ENCODE measurements around the gene HTRA3. TPM values are rescaled to one million over a fixed set of nuclear protein-coding genes. Genes with fewer than 3 reads are reported as not detected.

The HTRA3 gene
- total RNA-seq, 1 experiment from 2014 or later: not detected

- Mint-ChIP-seq H3K4me1 (ENCODE audit: low read depth, unreplicated experiment) (peaks cover 12% of the 10 kb centered on the region), H3K27ac (ENCODE audit: unreplicated experiment) (no peak overlapping the region), H3K9me3 (ENCODE audit: low read depth, unreplicated experiment) (no peaks in the 10 kb centered on the region), H3K4me3 (ENCODE audit: low read depth, unreplicated experiment) (no peak overlapping the region), H3K36me3 (ENCODE audit: insufficient read depth, unreplicated experiment) (peaks cover 4% of the 10 kb centered on the region), H3K27me3 (ENCODE audit: unreplicated experiment) (peaks cover under 1% of the 10 kb centered on the region)
- no peak for DNase-seq
- no peak for TF ChIP-seq CTCF (IDR thresholded peaks at IDR 0.05; ENCODE audit: unreplicated experiment)
- CTCF ChIA-PET: no interaction called here
- no TSS peak for BruUV-seq (replicated peaks)
- intact Hi-C loops (cut with micrococcal nuclease; ENCODE audit: unreplicated experiment): no loop called here
Observed at GRCh38 chr4:8316911-8317351, 47.4 kb downstream of the HTRA3 start.

GRCh38 chr4:8317474-8317873 is 47.9 kb downstream of the HTRA3 start:
- H3K4me1 Mint-ChIP-seq (ENCODE audit: low read depth, unreplicated experiment): peaks cover 12% of the 10 kb centered on the region
- CTCF ChIA-PET: no interaction called here
- DNase-seq: no peak
- intact Hi-C loops (cut with micrococcal nuclease; ENCODE audit: unreplicated experiment): no loop called here
- BruUV-seq (replicated peaks): no TSS peak
- H3K9me3 Mint-ChIP-seq (ENCODE audit: low read depth, unreplicated experiment): no peaks in the 10 kb centered on the region
- no peak overlapping the region for H3K27ac Mint-ChIP-seq (ENCODE audit: unreplicated experiment)
- no peaks in the 10 kb centered on the region for H3K27me3 Mint-ChIP-seq (ENCODE audit: unreplicated experiment)
- no peak overlapping the region for H3K4me3 Mint-ChIP-seq (ENCODE audit: low read depth, unreplicated experiment)
- no peak for TF ChIP-seq CTCF (IDR thresholded peaks at IDR 0.05; ENCODE audit: unreplicated experiment)
- H3K36me3 Mint-ChIP-seq (ENCODE audit: insufficient read depth, unreplicated experiment): peaks cover 4% of the 10 kb centered on the region

GRCh38 chr4:8318509-8318908 is 49.0 kb downstream of the HTRA3 start:
- Mint-ChIP-seq H3K4me3 (ENCODE audit: low read depth, unreplicated experiment) (no peak overlapping the region), H3K27me3 (ENCODE audit: unreplicated experiment) (no peaks in the 10 kb centered on the region), H3K36me3 (ENCODE audit: insufficient read depth, unreplicated experiment) (peaks cover 4% of the 10 kb centered on the region), H3K27ac (ENCODE audit: unreplicated experiment) (no peak overlapping the region), H3K4me1 (ENCODE audit: low read depth, unreplicated experiment) (peaks cover 12% of the 10 kb centered on the region), H3K9me3 (ENCODE audit: low read depth, unreplicated experiment) (no peaks in the 10 kb centered on the region)
- no peak for TF ChIP-seq CTCF (IDR thresholded peaks at IDR 0.05; ENCODE audit: unreplicated experiment)
- CTCF ChIA-PET: no interaction called here
- DNase-seq: no peak
- no TSS peak for BruUV-seq (replicated peaks)
- intact Hi-C loops (cut with micrococcal nuclease; ENCODE audit: unreplicated experiment): no loop called here

- H3K27me3 Mint-ChIP-seq (ENCODE audit: unreplicated experiment): no peaks in the 10 kb centered on the region
- TF ChIP-seq CTCF (IDR thresholded peaks at IDR 0.05; ENCODE audit: unreplicated experiment): no peak
- H3K27ac Mint-ChIP-seq (ENCODE audit: unreplicated experiment): no peak overlapping the region
- H3K36me3 Mint-ChIP-seq (ENCODE audit: insufficient read depth, unreplicated experiment): peaks cover 4% of the 10 kb centered on the region
- H3K9me3 Mint-ChIP-seq (ENCODE audit: low read depth, unreplicated experiment): no peaks in the 10 kb centered on the region
- intact Hi-C loops (cut with micrococcal nuclease; ENCODE audit: unreplicated experiment): no loop called here
- peaks cover 12% of the 10 kb centered on the region for H3K4me1 Mint-ChIP-seq (ENCODE audit: low read depth, unreplicated experiment)
- CTCF ChIA-PET: no interaction called here
- no TSS peak for BruUV-seq (replicated peaks)
- no peak overlapping the region for H3K4me3 Mint-ChIP-seq (ENCODE audit: low read depth, unreplicated experiment)
- DNase-seq: no peak
Observed at GRCh38 chr4:8319061-8319460, 49.5 kb downstream of the HTRA3 start.

All from Calu3 (cell line).